ENCODE results near the gene IL2RA. TPM values are rescaled to one million over a fixed set of nuclear protein-coding genes. Genes with fewer than 3 reads are reported as not detected.

The IL2RA gene
- polyA plus RNA-seq, 1 experiment, result not detected

GRCh38 chr10:6022660-6023059, 39.5 kb downstream of the IL2RA start:
- POLR2A ChIA-PET, result no interaction called here
- DNase-seq (ENCODE audit: low read depth), result no peak

GRCh38 chr10:6020826-6021225, 41.3 kb downstream of the IL2RA start:
- DNase-seq (ENCODE audit: low read depth), result peak; percentile 30
- Histone ChIP-seq H3K36me3 (ENCODE audit: control insufficient read depth, insufficient read depth, low read length) (no peaks in the 10 kb centered on the region), H3K4me3 (ENCODE audit: low read depth, low read length) (no peak overlapping the region), H3K27me3 (ENCODE audit: control insufficient read depth, insufficient read depth, low read length) (no peaks in the 10 kb centered on the region; the same call in 1 of the 2 replicates)
- POLR2A ChIA-PET, result no interaction called here
- TF ChIP-seq CTCF (IDR thresholded peaks at IDR 0.05; ENCODE audit: insufficient read depth, low read depth, low read length), result no peak
- CTCF ChIA-PET, result interaction anchor here (0.8 to 1.1 kb wide), 2 partner anchors 381 to 1172 kb away, joined by 3 read pairs; no protein-coding TSS in a partner anchor

More at GRCh38 chr10:6022660-6023059, 39.5 kb downstream of the IL2RA start:
- no peaks in the 10 kb centered on the region for H3K36me3 ChIP-seq (ENCODE audit: control insufficient read depth, insufficient read depth, low read length)
- no peaks in the 10 kb centered on the region; the same call in 1 of the 2 replicates for H3K27me3 ChIP-seq (ENCODE audit: control insufficient read depth, insufficient read depth, low read length)
- CTCF ChIA-PET, result interaction anchor here (0.8 to 2.4 kb wide), 4 partner anchors 9 to 359 kb away, joined by 3 to 14 read pairs (median 6); no protein-coding TSS in a partner anchor
- no peak for TF ChIP-seq CTCF (IDR thresholded peaks at IDR 0.05; ENCODE audit: insufficient read depth, low read depth, low read length)
- no peak overlapping the region for H3K4me3 ChIP-seq (ENCODE audit: low read depth, low read length)

- ChIA-PET CTCF (interaction anchor here (0.7 kb wide), 1 partner anchor 382 kb away, joined by 3 read pairs; no protein-coding TSS in a partner anchor), POLR2A (no interaction called here)
- no peaks in the 10 kb centered on the region for H3K36me3 ChIP-seq (ENCODE audit: control insufficient read depth, insufficient read depth, low read length)
These were observed 42.4 kb downstream of the IL2RA start for GRCh38 chr10:6019796-6020195.

DNA sequence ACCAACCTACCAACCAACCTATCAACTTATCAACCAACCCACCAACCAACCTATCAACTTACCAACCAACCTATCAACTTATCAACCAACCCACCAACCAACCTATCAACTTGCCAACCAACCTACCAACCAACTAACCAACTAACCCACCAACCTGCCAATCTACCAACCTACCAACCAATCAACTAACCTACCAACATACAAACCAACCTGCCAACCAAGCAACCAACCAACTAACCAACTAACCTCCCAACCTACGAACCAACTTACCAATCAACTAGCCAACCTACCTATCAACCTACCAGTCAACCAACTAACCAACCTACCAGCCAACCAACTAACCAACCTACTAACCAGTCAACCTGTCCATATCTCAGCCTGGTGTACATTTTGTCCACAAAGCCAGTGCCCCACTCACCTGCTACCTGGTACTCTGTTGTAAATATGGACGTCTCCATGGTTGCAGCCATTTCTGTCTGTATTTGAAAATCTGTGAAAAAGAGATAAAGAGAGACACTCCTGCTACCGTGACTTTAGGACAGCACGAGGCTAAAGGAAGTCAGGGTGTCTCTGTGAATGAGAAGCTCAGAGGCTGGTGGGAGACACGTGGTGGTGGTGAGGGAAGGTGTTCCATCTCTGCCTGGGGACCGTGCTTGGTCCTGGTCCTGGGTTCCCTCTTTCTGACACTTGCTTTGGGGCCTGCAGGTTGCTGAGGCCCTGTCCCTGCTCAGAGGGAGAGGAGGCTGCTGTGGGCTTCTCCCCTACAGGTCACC, 43.0 kb downstream of the IL2RA start:
- ChIA-PET CTCF (no interaction called here), POLR2A (no interaction called here)
- TF ChIP-seq CTCF (IDR thresholded peaks at IDR 0.05; ENCODE audit: insufficient read depth, low read depth, low read length), result no peak
- no peak overlapping the region for H3K4me3 ChIP-seq (ENCODE audit: low read depth, low read length)
- no peaks in the 10 kb centered on the region for H3K36me3 ChIP-seq (ENCODE audit: control insufficient read depth, insufficient read depth, low read length)
- DNase-seq (ENCODE audit: low read depth), result no peak
- H3K27me3 ChIP-seq (ENCODE audit: control insufficient read depth, insufficient read depth, low read length), result no peaks in the 10 kb centered on the region; the same call in 1 of the 2 replicates

More at GRCh38 chr10:6019796-6020195, 42.4 kb downstream of the IL2RA start:
- no peak overlapping the region for H3K4me3 ChIP-seq (ENCODE audit: low read depth, low read length)
- no peak for TF ChIP-seq CTCF (IDR thresholded peaks at IDR 0.05; ENCODE audit: insufficient read depth, low read depth, low read length)
- no peak for DNase-seq (ENCODE audit: low read depth)
- H3K27me3 ChIP-seq (ENCODE audit: control insufficient read depth, insufficient read depth, low read length), result no peaks in the 10 kb centered on the region; the same call in 1 of the 2 replicates

GRCh38 chr10:6018422-6018821, 43.7 kb downstream of the IL2RA start:
- Histone ChIP-seq H3K36me3 (ENCODE audit: control insufficient read depth, insufficient read depth, low read length) (no peaks in the 10 kb centered on the region), H3K4me3 (ENCODE audit: low read depth, low read length) (no peak overlapping the region), H3K27me3 (ENCODE audit: control insufficient read depth, insufficient read depth, low read length) (no peaks in the 10 kb centered on the region; the same call in 1 of the 2 replicates)
- TF ChIP-seq CTCF (IDR thresholded peaks at IDR 0.05; ENCODE audit: insufficient read depth, low read depth, low read length), result no peak
- ChIA-PET CTCF (interaction anchor here (1.2 kb wide), 1 partner anchor 12 kb away, joined by 3 read pairs; no protein-coding TSS in a partner anchor), POLR2A (no interaction called here)
- no peak for DNase-seq (ENCODE audit: low read depth)

Measured in BJ (cell line).